A673 (cell line): Measurements from ENCODE around the gene MAST4.

Experiments used
- CTCF ChIP-seq: fragments of 300-800, 200-600 bp; sonication (generic); conservative IDR thresholded peaks from 2 replicates; pipeline ENCODE4 v1.5.1; 2017; ENCODE audit warnings: low read depth, mild to moderate bottlenecking, antibody characterized with exemption, low read length, moderate library complexity, mixed read lengths
- EZH2 ChIP-seq: fragments of 200-600 bp; sonication (generic); IDR thresholded peaks from 2 replicates; pipeline ENCODE4 v1.6.1; 2017; ENCODE audit warnings: borderline replicate concordance, low read depth, mild to moderate bottlenecking, mixed read lengths, antibody characterized with exemption, low read length; ENCODE audit not compliant: poor library complexity, severe bottlenecking

GRCh38 chr5:67178085-67178484 lies 581.9 kb downstream of the MAST4 start:
- TF ChIP-seq CTCF (no peak), EZH2 (no peak)
